ENCODE data around the gene DISP3.

Gene DISP3

GRCh38 chr1:11478571-11479374 is at the start of gene DISP3:
Gene DISP3 (plus strand): TSS chr1:11479155. CDS start chr1:11500993, 21,838 bp downstream.
- DNase-seq (ENCODE audit: low read depth), result peak; percentile 7

DNA sequence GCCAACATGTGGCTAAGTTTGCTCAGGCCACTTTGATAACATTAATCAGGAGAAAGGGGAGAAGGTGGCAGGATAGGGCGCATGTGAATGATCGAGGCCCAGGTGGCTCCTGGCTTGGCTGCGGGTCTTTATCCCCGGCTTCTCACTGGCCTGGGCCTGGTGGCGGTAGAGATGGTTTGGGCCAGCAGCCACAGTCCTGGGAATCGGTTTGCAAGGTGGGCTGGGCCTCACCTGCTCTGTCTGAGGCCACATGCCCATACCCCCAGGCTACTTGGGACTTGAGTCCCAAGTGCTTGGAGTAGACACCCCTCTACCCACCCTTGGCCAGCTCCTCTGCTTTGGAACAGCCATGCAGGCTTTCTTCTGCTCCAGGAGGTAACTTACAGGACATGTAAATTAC is 49.7 kb upstream of the DISP3 start:
- no peak for DNase-seq (ENCODE audit: low read depth)

DNA sequence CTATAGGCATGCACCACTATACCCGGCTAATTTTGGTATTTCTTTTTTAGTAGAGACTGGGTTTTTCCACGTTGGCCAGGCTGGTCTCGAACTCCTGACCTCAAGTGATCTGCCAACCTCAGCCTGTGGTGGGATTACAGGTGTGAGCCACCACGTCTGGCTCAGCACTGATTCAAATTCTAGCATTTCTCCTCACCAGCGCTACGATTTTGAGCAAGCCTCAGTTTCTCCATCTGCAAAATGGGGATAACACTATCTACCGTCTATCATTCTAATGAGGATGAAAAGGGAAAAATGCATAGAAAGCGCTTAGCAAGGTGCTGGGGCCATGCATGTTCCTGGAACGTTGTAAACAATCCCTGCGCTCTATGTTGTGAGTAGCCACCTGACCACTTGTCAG is 49.0 kb upstream of the DISP3 start:
- no peak for DNase-seq (ENCODE audit: low read depth)

GRCh38 chr1:11431941-11432507 is 46.9 kb upstream of the DISP3 start:
- no peak for DNase-seq (ENCODE audit: low read depth)

GRCh38 chr1:11432526-11432925 is 46.4 kb upstream of the DISP3 start:
- no peak for DNase-seq (ENCODE audit: low read depth)

GRCh38 chr1:11434501-11434900 is 44.5 kb upstream of the DISP3 start:
- no peak for DNase-seq (ENCODE audit: low read depth)

DNA sequence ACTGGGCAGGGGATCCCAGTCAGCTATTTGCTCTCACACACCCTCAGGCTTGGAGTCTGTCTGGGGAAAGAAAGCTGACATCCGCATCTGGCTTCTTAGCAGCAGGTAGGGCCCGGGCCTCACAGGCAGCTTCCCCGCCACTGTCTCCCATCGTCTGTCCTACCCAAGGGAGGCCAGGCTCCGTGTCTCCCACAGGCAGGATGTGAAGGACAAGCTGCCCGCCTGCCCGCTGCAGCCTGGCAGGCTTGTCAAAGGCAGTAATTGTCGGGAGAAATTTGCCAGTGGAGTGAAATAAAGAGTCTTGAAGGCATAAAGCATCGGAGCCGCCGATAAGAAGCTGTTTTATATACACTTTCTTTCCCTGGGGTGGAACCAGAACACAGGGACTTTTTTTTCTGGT is 44.0 kb upstream of the DISP3 start:
- no peak for DNase-seq (ENCODE audit: low read depth)

GRCh38 chr1:11438996-11439395 is 40.0 kb upstream of the DISP3 start:
- no peak for DNase-seq (ENCODE audit: low read depth)

DNA sequence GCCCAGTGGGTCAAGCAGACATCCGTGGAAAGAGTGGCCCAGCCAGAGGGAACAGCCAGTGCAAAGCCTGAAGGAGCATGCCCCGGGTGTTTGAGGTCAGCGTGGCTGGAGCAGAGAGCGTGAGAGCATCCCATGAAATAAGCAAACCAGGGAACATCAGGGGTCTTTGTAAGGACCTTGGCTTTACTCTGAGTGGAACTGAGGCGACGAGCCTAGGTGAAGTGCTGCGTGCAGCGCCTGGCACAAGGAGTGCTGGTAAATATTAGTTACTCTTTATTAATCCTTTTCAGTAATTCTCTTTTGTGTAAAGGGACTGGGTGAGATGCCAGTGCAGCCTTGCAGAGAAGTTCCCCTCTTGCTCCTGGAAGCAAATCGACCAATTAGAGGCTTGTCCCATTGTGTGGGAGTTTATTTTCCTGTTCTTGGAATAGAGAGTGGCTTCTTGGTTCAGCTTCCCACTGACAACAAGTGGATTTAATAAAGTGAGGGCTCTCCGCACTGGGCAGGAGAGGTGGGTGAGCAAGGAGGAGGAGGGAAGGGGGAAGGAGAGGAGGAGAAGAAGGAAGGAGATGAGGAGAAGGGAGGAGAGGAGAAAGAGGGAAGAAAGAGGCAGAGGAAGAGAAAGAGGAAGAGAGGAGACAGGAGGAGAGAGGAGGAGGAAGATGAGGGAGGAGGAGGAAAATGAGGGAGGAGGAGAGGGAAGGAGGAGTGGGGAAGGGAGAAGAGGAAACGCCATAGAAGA is 37.6 kb upstream of the DISP3 start:
- DNase-seq (ENCODE audit: low read depth), result no peak

- DNase-seq (ENCODE audit: low read depth), result no peak
Measured at GRCh38 chr1:11443043-11443442, 35.9 kb upstream of the DISP3 start.

- DNase-seq (ENCODE audit: low read depth), result no peak
Measured at GRCh38 chr1:11443961-11444658, 34.8 kb upstream of the DISP3 start.

DNA sequence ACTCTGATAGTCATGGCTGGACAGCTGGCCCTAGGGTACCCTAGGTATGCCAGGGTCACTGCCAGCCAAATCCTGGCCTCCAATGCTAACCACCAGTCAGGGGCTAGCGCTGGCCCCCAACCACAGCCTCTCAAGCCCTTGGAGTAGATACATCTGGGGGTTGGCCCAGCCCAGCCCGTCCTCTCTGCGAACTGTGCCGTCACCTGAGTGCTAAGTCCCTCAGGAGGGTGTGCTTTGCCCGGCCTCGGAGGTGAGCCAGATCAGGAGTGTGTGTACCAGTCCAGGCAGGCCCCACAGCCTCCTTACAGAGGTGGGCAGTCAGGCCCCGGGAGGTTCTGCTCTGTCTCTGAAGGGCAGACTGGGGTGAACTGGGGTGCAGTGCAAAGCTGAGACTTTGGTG is 34.0 kb upstream of the DISP3 start:
- no peak for DNase-seq (ENCODE audit: low read depth)

DNA sequence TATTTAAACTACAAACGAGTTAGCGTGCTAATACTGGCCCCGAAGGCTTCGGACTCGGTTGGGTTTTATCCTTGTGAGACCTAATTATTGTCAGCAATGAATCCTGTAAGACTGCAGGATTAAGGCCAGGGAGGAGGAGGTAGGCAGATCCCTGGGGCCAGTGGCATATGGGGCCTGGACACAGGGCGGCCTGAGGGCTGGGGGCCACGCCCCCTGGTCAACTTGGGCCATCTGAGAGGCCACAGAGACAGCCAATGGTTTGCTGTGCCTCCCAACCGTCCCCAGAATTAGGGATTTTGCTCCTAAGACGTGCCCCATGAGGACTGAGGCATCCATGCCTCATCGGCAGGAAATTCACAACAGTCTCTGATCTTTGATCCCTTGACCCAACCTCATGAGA is 31.1 kb upstream of the DISP3 start:
- DNase-seq (ENCODE audit: low read depth), result no peak

DNA sequence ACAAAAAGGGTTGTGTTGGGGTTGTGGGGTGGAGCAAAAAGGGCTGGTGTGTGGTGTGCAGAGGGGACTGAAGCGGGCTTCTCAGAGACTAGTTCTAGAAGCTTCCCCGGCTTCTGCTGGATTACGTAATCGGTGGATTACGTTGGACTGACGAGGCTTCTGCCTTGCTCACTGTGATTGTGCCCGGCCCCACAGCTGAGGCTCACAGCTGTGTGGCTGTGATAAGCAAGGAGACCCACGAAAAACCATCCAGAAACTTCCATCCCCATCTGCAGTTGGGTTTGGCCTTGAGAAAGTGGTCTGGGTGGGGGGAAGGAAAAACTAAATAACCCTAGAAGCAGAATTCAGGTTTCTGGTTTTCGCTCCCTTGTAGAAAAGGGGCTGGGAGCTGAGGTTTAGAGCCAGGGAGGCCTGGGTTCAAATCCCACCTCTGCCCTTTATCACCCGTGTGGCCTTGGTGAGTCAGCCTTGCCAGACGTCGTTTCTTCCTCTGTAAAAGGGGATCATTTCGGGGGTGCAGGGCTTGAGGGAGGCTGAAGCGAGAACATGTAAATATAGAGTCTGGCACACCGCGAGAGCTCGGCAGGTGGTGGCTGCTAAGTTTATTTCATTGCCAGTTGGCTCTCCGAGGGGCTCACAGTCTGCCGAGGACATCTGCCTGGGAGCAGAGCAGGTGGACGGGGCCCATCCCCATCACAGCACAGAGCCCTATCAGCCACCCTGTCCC is 30.4 kb upstream of the DISP3 start:
- DNase-seq (ENCODE audit: low read depth), result no peak

GRCh38 chr1:11449100-11449403 is 29.9 kb upstream of the DISP3 start:
- no peak for DNase-seq (ENCODE audit: low read depth)

GRCh38 chr1:11450310-11450709 is 28.6 kb upstream of the DISP3 start:
- no peak for DNase-seq (ENCODE audit: low read depth)

DNA sequence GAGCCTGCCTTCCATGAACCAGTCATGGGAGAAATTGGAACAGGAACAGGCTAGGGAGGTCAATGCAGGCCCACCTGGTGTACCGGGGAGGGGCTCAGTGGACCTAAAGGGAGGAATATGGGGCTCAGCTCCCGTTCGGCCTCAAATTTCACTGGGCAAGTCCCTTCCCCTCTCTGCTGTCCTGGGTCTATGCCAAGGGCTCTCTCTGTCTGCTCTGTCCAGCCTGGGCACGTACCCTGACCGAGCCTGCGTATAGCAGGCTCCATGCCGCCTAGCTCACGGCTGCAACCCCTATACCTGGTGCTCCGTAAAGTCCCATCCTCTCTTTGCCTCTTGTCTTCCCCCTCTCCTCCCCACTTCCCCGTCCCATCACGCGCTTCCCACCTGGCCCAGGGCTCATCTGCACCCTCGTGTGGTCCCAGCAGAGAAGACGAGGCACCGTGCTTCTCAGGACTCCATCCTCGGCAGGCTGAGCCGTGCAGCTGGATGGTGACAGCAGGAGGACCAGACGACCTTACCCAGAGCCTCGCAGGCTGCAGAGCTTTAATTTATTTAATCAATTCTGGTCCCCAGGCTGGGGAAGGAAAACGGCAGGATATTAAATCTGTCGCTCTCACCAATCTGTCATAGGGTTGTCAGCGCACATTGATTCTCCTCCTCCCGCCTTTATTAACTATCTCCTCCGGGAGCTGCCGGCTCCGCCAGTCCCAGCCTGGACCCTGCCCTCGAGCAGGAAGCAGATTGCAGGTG is 25.0 kb upstream of the DISP3 start:
- DNase-seq (ENCODE audit: low read depth), result no peak

DNA sequence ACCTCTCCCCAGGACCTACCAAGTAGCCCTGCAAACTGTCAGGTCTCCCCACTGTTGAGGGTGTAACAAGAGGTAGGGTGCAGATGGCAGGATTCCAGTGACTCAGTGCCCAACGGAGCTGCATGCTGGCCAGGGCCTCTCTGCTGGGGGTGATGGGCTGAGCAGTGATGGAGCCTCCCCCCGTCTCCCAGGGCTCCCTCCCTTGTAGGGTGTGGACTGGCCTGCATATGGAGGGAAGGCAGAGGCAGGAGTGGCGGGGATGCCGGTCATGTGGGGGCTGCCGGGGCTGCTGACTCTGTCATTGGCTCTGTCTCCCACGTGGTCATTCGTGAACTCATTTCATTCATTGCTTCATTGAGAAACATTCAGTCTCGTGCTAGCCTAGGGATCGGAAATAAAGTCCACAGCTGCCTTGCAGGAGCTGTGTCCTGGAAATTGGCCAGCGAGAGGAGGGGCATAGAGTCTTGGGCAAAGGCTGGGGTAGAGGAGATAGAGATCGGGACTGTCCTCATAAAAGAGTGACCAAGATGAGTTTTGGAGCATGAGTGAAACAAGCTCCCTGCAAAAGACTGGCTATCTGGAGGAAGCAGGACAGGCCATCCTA is 22.9 kb upstream of the DISP3 start:
- DNase-seq (ENCODE audit: low read depth), result no peak

GRCh38 chr1:11456965-11457364 is 22.0 kb upstream of the DISP3 start:
- no peak for DNase-seq (ENCODE audit: low read depth)

DNA sequence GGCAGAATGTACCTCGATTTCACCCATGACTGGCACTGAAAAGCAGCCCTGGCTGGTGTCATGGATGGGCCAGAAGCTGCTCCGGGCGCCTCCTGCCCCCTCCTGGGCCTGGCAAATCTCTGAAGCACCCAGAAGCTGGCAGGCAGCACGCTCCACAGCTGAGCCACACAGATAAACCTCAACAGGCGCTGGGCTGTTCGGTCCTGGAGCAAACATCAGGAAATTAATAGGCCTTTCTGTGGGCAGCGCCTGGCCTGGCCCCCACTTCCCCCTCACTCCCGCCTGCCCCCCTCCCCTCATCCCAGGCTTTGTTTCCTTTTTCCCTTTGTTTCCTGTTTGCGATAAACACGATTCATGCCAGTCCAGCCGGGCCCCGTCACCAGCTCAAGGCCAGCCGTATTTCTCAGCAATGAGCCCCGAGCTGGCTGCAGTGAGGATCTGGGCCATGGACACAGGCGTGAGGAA is 20.1 kb upstream of the DISP3 start:
- no peak for DNase-seq (ENCODE audit: low read depth)
